SK-N-SH treated with all-trans-retinoic acid at 6 μM for 48 hours (cell line): ENCODE measurements around the gene GUCD1.
"Not testable (repeated sequence)": the region's sequence is repeated elsewhere in the genome, so short reads cannot be mapped to it uniquely, and the experiment has no call there.

ENCODE experiments used
- ATAC-seq: fragments of 200-7000 bp; cut with Tn5 transposase; 3 replicates; pipeline ENCODE4 v1.9.1; 2020; ENCODE audit warnings: mild to moderate bottlenecking, moderate library complexity
- BACH2 ChIP-seq: fragments of 250-450 bp; sonication (Bioruptor Pico); IDR thresholded peaks from 2 replicates; pipeline ENCODE4 v1.9.0; 2021; ENCODE audit warnings: mild to moderate bottlenecking, borderline replicate concordance
- GLIS3 ChIP-seq: fragments of 250-450 bp; sonication (Bioruptor Pico); IDR thresholded peaks from 2 replicates; pipeline ENCODE4 v1.5.0; 2020; ENCODE audit warnings: mild to moderate bottlenecking, moderate library complexity
- OSR1 ChIP-seq: fragments of 250-450 bp; sonication (Bioruptor Pico); IDR thresholded peaks from 2 replicates; pipeline ENCODE4 v1.8.0; 2022; ENCODE audit warnings: moderate library complexity, mild to moderate bottlenecking, inconsistent platforms
- SNAI2 ChIP-seq: fragments of 250-450 bp; sonication (Bioruptor Pico); IDR thresholded peaks from 2 replicates; pipeline ENCODE4 v1.5.0; 2020; ENCODE audit warnings: mild to moderate bottlenecking, moderate library complexity
- TCF4 ChIP-seq: fragments of 250-450 bp; sonication (Bioruptor Pico); IDR thresholded peaks from 2 replicates; pipeline ENCODE4 v1.8.0; 2021; ENCODE audit warnings: mild to moderate bottlenecking, moderate library complexity, borderline replicate concordance
- TOX ChIP-seq: fragments of 250-450 bp; sonication (Bioruptor Pico); IDR thresholded peaks from 2 replicates; pipeline ENCODE4 v1.8.0; 2021; ENCODE audit warnings: mild to moderate bottlenecking, moderate library complexity, borderline replicate concordance
- ZC3H10 ChIP-seq: fragments of 250-450 bp; sonication (Bioruptor Pico); IDR thresholded peaks from 2 replicates; pipeline ENCODE4 v1.5.1; 2021; ENCODE audit warnings: mild to moderate bottlenecking, moderate library complexity
- ZFP3 ChIP-seq: fragments of 250-450 bp; sonication (Bioruptor Pico); IDR thresholded peaks from 2 replicates; pipeline ENCODE4 v1.5.0; 2020; ENCODE audit warnings: mild to moderate bottlenecking, moderate library complexity
- ZNF565 ChIP-seq: fragments of 450-650 bp; formaldehyde crosslinking; conservative IDR thresholded peaks from 2 replicates; pipeline ENCODE4 v1.5.0; 2020; ENCODE audit warnings: low read depth, mild to moderate bottlenecking, moderate library complexity
- ZNF70 ChIP-seq: fragments of 450-650 bp; formaldehyde crosslinking; IDR thresholded peaks from 2 replicates; pipeline ENCODE4 v1.5.0; 2020; ENCODE audit warnings: mild to moderate bottlenecking, moderate library complexity
- TF ChIP-seq, protein P1 (sequence below): fragments of 250-450 bp; sonication (Bioruptor Pico); IDR thresholded peaks from 2 replicates; pipeline ENCODE4 v1.5.0; 2020; ENCODE audit warnings: mild to moderate bottlenecking, moderate library complexity
- TF ChIP-seq, protein P2 (sequence below): fragments of 250-450 bp; sonication (Bioruptor Pico); IDR thresholded peaks from 2 replicates; pipeline ENCODE4 v1.8.0; 2021; ENCODE audit warnings: low read depth, mild to moderate bottlenecking, moderate library complexity, borderline replicate concordance
- TF ChIP-seq, protein P3 (sequence below): fragments of 250-450 bp; sonication (Bioruptor Pico); IDR thresholded peaks from 2 replicates; pipeline ENCODE4 v1.5.1; 2021; ENCODE audit warnings: mild to moderate bottlenecking, moderate library complexity
- TF ChIP-seq, protein P4 (sequence below): fragments of 250-450 bp; sonication (Bioruptor Pico); IDR thresholded peaks from 2 replicates; pipeline ENCODE4 v1.5.1; 2020; ENCODE audit warnings: low read depth, mild to moderate bottlenecking, moderate library complexity

Gene GUCD1

DNA sequence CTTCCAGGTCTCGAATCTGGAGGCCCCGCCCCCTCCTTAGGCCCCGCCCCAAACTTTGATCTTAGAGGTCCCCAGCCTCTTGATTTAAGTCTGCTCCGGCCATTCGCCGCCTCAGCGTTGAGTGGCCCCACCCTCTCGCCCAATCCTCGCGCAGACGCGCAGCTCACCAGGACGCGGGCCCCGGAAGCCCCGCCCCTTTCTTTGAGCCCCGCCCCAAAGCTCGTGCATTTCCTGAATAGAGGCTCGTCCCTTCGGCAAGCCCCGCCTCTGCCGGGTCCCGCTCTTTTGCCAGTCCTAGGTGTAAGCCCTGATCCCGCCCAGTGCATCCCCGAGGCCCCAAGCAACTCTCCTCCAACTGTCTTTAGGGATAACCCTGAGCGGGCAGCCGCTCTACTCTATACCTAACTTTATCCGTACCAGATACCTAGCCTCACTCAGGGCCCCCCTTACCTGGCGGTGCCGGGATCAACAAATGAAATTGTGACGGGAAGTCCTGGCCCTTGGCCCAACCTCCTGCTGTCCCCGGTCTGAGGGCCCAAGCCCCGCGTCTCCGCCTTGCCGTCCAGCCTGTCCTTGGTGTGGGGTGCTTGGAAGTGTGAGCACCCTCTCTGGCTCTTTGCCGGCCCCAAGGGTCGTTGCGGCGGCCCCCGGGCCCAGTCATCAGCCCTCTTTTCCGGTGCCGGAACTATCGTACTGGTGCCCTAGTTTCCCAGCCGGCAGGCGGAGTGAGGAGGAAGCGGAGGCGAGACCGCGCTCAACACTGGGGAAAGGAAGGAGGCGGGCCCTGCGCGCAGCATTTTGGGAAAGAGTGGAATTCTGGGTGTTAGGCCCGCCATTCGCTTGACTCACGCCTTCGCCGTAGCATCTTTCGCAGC is 464 bp upstream of the GUCD1 start, which contains the start of gene SNRPD3:
Gene SNRPD3 (plus strand): TSS at position 835 of the 875 bp plus-strand sequence. CDS start 1,676 bp downstream, outside the sequence.
- peak; percentile 90 for ATAC-seq
- TF ChIP-seq ZFP3 (CRISPR knock-in tag) (0 out of 2 replicates have a peak, but pooled peaks have one; percentile 23), ZC3H10 (CRISPR knock-in tag) (no peak), ZNF70 (CRISPR knock-in tag) (no peak)
- TF ChIP-seq, protein P1, sequence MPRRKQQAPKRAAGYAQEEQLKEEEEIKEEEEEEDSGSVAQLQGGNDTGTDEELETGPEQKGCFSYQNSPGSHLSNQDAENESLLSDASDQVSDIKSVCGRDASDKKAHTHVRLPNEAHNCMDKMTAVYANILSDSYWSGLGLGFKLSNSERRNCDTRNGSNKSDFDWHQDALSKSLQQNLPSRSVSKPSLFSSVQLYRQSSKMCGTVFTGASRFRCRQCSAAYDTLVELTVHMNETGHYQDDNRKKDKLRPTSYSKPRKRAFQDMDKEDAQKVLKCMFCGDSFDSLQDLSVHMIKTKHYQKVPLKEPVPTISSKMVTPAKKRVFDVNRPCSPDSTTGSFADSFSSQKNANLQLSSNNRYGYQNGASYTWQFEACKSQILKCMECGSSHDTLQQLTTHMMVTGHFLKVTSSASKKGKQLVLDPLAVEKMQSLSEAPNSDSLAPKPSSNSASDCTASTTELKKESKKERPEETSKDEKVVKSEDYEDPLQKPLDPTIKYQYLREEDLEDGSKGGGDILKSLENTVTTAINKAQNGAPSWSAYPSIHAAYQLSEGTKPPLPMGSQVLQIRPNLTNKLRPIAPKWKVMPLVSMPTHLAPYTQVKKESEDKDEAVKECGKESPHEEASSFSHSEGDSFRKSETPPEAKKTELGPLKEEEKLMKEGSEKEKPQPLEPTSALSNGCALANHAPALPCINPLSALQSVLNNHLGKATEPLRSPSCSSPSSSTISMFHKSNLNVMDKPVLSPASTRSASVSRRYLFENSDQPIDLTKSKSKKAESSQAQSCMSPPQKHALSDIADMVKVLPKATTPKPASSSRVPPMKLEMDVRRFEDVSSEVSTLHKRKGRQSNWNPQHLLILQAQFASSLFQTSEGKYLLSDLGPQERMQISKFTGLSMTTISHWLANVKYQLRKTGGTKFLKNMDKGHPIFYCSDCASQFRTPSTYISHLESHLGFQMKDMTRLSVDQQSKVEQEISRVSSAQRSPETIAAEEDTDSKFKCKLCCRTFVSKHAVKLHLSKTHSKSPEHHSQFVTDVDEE (CRISPR knock-in tag) = 0 out of 2 replicates have a peak, but pooled peaks have one; percentile 20

DNA sequence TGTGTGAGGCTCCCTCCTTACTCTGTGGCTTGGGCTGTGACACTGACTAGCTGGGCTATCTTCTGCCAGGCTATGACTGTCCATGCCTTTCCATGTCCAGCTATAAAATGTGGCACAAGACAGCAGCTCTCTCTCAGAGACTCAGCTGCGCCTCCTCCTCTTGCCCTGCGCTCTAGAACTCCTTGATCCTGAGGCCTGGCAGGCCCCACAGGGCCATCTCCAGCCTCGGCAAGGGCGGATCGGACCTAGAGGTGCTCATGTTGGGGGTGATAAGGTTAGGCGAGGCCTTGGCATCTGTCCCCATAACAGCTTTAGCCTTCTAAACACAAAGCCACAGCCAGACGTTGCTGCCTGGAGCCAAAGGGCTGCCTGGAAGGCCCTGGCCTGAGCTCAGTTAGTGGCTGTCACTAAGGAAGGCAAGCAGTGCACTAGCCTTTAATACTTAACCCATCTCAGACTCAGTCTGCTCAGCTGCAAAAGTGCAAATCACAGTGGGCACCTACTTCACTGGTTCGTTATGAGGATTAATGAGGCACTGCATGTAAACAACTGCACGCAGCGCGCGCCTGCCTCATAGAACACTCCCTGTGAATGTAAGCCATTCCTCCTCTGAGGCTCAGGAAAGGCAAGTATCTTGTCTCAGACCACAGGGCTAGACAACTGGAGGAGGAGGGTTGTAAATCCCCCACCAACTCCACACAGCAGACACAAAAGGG is 1.2 kb downstream of the GUCD1 start:
- TF ChIP-seq, protein P2, sequence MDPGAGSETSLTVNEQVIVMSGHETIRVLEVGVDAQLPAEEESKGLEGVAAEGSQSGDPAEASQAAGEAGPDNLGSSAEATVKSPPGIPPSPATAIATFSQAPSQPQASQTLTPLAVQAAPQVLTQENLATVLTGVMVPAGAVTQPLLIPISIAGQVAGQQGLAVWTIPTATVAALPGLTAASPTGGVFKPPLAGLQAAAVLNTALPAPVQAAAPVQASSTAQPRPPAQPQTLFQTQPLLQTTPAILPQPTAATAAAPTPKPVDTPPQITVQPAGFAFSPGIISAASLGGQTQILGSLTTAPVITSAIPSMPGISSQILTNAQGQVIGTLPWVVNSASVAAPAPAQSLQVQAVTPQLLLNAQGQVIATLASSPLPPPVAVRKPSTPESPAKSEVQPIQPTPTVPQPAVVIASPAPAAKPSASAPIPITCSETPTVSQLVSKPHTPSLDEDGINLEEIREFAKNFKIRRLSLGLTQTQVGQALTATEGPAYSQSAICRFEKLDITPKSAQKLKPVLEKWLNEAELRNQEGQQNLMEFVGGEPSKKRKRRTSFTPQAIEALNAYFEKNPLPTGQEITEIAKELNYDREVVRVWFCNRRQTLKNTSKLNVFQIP = no peak
- no peak for TF ChIP-seq ZNF70 (CRISPR knock-in tag)

DNA sequence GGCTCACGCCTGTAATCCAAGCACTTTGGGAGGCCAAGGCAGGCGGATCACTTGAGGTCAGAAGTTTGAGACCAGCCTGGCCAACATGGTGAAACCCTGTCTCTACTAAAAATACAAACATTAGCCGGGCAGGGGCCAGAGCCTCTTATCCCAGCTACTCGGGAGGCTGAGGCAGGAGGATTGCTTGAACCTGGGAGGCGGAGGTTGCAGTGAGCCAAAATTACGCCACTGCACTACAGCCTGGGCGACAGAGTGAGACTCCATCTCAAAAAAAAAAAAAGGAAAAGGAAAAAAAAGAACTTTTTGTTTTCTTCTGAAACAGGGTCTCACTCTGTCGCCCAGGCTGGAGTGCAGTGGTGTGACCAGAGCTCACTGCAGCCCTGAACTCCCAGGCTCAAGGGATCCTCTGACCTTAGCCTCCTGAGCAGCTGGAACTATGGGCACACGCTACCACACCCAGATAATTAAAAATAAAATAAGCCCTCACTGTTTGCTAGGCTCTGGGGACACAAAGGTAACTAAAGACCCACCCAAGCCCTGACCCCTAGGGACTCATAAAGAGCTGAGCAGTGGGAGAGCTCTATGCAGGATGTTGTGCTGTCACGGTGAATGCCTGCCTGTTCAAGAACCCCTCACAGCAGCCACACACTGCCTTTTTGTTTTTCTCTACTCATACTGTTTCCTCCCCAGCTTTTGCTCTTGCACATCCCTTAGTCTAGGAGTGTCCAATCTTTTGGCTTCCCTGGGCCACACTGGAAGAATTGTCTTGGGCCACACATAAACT is 2.2 kb downstream of the GUCD1 start:
- ATAC-seq = not testable (repeated sequence)

More for the DNA sequence above, 1.2 kb downstream of the GUCD1 start:
- no peak for ATAC-seq

DNA sequence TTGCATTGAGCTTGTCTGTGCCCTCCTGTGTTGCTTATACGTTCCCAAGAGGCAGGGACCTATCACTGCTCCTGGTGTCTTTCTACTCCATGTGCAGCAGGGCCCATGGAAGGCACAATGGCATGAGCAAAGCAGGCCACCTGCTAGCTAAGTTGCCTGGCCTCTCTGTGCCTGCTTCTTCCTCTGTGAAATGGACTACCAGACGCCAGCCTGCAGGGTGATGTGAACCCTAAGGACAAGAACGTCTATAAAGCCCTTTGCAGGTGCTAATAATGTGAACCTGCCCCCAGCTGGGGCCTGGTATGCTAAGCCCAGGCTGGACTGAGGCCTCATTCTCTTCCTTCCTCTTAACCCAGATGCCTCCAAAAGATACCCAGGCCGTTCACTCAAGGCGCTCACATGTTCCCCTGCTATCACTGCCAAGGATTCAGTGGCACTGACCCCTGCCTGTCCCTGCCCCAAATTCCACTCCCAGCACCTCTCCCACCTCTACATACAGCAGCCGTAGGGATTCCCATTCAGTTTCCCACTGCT is 4.0 kb downstream of the GUCD1 start:
- TF ChIP-seq ZNF70 (CRISPR knock-in tag) (no peak), TOX (CRISPR knock-in tag) (no peak), SNAI2 (CRISPR knock-in tag) (no peak), GLIS3 (CRISPR knock-in tag) (no peak), BACH2 (CRISPR knock-in tag) (no peak), OSR1 (CRISPR knock-in tag) (no peak), TCF4 (no peak), ZNF565 (CRISPR knock-in tag) (no peak)
- TF ChIP-seq, protein P2 = no peak
- TF ChIP-seq, protein P3, sequence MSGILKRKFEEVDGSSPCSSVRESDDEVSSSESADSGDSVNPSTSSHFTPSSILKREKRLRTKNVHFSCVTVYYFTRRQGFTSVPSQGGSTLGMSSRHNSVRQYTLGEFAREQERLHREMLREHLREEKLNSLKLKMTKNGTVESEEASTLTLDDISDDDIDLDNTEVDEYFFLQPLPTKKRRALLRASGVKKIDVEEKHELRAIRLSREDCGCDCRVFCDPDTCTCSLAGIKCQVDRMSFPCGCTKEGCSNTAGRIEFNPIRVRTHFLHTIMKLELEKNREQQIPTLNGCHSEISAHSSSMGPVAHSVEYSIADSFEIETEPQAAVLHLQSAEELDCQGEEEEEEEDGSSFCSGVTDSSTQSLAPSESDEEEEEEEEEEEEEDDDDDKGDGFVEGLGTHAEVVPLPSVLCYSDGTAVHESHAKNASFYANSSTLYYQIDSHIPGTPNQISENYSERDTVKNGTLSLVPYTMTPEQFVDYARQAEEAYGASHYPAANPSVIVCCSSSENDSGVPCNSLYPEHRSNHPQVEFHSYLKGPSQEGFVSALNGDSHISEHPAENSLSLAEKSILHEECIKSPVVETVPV (CRISPR knock-in tag) = no peak
- TF ChIP-seq, protein P4, sequence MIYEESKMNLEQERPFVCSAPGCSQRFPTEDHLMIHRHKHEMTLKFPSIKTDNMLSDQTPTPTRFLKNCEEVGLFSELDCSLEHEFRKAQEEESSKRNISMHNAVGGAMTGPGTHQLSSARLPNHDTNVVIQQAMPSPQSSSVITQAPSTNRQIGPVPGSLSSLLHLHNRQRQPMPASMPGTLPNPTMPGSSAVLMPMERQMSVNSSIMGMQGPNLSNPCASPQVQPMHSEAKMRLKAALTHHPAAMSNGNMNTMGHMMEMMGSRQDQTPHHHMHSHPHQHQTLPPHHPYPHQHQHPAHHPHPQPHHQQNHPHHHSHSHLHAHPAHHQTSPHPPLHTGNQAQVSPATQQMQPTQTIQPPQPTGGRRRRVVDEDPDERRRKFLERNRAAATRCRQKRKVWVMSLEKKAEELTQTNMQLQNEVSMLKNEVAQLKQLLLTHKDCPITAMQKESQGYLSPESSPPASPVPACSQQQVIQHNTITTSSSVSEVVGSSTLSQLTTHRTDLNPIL (CRISPR knock-in tag) = no peak

More for the DNA sequence above, 4.0 kb downstream of the GUCD1 start:
- ATAC-seq = no peak
